NCI-H2171 treated with DMSO at 0.1 percent for 48 hours (cell line): ENCODE results near the gene CPT1B.
A peak's percentile ranks its signal among the peaks of the same experiment; 100 is the strongest.
"Not testable (repeated sequence)": the region's sequence is repeated elsewhere in the genome, so short reads cannot be mapped to it uniquely, and the experiment has no call there.

Source experiments
- DNase-seq: peaks from one replicate; lab custom pipeline; 2025; lab: John Stamatoyannopoulos, UW

The CPT1B gene

DNA sequence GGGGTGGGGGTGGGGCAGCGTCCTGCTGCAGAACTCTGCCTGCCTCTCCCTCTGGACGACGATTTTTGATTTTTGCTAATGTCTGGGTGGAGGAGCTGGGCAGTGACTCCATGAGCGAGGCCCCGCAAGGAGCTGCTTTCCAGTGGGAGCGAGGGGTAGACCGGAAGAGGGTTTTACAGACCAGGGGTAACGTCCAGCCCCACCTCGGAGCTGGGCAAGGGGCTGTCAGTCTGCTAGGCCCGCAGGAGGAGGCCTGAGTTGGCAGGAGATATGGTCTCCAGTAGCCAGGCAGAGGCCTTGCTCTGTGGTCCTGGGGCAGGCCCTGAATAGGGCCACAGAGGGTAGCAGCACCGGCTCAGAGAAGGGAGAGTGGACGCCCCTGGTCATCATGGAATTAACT, 31.4 kb upstream of the CPT1B start:
- no peak for DNase-seq

DNA sequence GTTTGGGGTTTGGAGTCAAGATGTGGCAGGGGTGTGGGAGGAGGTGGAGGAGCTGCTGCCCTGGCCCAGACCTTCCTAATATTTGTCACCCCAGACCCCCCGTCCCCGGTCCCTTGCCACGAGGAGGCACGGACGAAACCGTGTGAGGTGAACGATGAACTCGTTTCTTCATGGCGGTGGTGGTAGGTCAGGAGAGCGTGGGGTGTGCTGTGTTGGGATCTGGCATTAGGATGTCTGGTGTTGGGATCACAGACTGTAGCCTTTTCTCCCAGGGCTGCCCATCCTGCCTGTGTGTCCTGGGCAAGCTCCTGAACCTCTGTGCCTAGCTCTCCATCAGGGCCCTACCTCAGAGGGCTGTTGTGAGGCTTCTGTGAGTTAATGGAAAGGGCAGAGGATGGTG, 30.8 kb upstream of the CPT1B start:
- no peak for DNase-seq

DNA sequence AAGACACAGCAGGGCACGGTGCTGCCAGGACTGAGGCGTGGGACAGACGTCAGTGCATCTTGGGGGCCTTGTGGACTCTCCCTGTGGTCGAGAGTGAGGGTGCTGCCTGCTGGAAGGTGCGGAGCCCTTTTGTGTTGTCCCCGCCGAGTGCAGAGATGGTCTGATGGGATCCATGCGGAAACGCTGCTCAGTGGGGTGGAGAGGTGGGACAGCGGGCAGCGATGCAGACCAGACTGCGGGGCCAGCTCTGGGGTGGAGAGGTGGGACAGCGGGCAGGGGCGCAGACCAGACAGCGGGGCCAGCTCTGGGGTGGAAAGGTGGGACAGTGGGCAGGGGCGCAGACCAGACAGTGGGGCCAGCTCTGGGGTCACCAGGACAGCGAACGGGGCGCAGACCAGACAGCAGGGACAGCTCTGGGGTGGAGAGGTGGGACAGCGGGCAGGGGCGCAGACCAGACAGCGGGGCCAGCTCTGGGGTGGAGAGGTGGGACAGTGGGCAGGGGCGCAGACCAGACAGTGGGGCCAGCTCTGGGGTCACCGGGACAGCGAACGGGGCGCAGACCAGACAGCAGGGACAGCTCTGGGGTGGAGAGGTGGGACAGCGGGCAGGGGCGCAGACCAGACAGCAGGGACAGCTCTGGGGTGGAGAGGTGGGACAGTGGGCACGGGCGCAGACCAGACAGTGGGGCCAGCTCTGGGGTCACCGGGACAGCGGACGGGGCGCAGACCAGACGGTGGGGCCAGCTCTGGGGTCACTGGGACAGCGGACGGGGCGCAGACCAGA, 30.0 kb upstream of the CPT1B start:
- DNase-seq, result not testable (repeated sequence)

GRCh38 chr22:50607659-50608020, 29.4 kb upstream of the CPT1B start:
- DNase-seq, result no peak

DNA sequence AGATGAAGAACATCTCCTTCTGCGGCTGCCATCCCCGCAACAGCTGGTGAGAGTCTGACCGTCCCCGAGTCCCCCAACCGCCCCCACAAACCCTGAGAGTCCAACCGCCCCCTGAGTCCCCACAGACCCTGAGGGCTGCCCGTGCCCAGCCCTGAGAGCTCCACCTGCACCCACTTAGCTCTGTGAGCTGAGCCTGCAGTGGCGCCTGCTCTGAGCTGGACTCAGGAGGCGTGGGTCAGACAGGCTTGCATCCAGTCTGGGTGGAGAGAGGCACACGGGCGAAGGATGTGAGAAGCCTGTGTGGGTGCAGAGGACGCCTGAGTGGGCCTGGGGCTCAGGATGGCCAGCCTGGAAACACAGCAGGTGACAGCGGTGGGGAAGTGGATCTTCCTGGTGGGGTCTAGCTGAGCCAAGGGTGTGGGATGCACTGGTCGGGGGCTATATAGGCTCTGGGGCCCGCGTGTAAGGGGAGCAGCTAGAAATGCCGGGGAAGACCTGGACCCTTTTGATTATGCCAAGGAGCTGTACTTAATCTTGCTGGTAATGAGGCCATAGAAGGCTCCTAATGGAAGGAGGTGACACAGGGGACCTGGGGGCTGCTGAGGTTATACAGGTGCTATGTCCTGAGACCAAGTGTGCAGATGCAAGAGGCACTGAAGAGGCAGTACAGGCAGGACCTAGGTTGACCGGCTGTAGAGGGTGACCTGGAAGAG, 28.9 kb upstream of the CPT1B start:
- DNase-seq, result no peak

DNA sequence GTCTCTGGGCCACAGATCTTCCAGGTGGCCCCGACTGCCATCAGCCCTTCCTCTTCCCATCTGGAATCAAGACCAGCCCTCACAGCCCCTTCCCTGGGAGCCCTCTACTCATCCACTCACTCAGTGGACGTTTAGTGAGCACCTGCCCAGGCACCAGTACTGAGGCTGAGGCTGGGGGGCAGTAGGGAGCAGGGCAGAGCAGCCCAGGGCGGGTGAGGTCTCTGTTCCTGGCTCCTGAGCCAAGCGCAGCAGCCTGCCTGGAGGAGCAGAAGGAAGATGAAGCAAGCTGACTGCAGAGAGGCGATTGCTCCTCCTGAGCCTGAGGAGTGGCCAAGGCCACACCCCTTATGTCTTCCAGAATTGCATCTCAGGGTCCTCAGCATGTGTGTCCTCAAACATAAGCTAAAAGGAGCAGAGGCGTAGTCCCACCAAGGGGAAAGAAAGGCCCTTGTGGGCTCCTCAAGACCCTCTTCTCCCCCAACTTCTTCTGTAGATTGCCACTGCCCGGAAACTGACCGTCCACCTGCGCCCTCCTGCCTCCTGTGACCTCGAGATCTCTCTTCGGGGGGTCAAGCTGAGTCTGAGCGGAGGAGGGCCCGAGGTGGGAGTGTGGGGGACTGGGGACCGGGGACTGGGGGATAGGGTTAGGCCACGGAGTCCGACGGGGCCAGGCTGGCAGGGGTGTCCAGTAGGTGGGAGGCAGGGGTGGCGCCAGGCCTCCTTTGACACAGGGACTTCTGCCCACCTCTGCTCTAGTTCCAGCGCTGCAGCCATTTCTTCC, 28.1 kb upstream of the CPT1B start:
- DNase-seq, result no peak

DNA sequence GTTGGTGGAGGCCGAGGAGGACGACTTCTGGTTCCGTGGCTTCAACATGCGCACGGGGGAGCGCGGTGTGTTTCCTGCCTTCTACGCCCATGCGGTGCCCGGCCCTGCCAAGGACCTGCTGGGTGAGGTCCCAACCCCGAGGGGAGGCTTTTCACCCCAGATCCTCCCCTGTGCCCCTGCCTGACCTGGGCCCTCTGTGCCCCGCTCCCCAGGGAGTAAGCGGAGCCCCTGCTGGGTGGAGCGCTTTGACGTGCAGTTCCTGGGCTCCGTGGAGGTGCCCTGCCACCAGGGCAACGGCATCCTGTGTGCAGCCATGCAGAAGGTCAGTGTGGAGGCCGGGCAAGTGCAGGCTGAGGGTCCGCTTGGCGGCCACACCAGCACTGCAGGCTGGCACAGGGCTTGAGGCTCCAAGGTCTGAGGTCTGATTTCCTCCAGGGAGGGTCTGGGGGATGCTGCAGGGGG, 27.4 kb upstream of the CPT1B start:
- DNase-seq, result no peak

DNA sequence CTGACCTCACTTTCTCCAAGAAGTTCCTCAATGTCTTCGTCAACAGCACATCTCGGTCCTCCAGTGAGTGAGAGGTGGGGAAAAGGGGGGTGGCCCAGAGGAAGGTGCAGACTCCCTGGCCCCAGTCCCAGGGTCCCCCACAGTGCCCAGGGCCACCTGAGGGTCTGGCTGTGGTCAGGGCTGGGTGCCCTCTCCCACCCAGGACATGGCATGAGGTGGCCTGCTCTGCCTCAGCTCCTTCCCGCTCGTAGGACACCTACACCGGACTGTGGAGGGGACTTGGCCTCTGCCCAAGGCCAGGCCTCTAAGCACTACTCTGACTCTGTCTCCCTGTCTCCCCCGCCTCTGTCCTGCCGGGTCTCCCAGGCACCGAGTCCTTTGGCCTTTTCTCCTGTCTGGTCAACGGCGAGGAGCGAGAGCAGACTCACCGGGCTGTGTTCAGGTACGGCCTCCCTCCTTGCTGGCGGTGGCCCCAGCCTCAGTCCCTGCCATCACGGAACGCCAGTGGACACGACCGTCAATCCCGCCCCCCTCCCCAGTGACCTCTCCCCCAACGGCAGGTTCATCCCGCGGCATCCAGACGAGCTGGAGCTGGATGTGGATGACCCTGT, 26.9 kb upstream of the CPT1B start:
- no peak for DNase-seq

DNA sequence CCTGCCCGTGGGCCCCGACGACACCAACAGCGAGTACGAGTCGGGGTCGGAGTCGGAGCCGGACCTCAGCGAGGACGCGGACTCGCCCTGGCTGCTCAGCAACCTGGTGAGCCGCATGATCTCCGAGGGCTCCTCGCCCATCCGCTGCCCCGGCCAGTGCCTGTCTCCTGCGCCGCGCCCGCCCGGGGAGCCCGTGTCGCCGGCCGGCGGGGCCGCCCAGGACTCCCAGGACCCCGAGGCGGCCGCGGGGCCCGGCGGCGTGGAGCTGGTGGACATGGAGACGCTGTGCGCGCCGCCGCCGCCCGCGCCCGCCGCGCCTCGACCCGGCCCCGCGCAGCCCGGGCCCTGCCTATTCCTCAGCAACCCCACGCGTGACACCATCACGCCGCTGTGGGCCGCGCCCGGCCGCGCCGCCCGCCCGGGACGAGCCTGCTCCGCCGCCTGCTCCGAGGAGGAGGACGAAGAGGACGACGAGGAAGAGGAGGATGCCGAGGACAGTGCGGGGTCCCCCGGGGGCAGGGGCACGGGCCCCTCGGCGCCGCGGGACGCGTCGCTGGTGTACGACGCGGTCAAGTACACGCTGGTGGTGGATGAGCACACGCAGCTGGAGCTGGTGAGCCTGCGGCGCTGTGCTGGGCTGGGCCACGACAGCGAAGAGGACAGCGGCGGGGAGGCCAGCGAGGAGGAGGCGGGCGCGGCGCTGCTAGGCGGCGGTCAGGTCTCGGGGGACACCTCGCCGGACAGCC, 26.2 kb upstream of the CPT1B start:
- no peak for DNase-seq

DNA sequence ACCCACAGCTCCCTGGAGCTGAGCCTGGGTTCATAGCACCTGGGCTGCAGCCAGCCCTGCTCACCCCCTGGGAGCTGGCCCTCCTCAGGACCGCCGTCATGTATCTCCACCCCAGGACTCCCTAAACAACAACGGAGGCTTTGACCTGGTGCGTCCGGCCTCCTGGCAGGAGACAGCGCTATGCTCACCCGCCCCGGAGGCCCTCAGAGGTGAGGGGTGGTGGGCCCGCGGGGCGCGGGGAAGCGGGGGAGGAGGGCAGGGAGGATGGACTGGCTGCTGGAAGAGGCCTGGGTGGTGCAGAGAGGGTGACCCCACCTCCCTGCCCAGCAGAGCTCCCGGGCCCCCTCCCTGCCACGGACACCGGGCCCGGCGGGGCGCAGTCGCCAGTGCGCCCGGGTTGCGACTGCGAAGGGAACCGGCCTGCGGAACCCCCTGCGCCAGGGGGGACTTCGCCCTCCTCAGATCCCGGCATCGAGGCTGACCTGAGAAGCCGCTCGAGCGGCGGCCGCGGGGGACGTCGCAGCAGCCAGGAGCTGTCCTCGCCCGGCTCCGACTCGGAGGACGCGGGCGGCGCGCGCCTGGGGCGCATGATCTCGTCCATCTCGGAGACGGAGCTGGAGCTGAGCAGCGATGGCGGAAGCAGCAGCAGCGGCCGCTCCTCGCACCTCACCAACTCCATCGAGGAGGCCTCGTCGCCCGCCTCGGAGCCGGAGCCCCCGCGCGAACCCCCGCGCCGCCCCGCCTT, 25.5 kb upstream of the CPT1B start:
- DNase-seq, result no peak

DNA sequence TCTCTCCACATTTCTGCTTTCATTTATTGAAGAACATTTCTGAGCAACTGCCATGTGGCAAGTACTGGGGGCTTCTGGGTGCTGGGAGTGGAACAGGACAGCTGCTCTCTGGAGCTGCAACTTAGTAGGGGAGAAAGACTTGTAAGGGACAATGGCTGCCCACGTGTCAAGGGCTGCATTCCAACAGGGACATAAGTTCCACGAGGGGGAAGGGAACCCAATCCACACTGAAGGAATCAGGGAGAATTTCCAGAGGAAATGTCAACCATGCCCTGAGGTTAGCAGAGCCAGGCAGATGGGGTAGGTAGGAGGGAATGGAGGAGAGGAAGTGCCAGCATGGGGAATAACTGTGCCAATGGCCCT, 24.1 kb upstream of the CPT1B start:
- DNase-seq, result no peak

DNA sequence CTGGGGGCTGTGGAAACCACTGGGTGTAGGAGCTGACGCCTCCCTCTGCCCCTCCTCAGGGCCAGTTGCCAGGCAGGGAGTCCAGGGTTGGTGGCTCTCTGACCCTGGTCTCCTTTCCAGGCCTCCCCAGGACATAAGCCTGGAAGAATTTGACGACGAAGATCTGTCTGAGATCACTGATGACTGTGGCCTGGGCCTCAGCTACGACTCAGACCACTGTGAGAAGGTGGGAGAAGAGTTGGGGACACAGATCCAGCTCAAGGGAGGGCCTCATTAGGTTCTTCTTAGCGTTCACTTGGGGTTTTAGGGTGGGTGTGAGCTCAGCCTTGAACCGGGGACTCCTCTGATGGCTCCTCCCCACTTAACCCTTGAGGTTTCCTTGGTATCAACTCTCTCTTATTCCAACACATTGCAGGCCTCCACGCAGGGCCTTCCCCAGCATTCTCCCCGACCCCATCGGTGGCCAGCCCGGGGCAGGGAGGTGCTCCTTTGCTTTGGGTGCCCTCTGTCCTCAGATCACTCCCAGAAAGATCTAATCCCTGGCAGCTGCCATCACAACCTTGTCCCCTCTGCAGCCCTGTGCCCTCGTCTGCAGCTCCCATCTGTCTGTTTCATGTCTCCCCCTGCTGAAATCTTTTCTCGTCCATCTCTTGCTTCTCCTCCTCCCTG, 23.6 kb upstream of the CPT1B start:
- DNase-seq, result peak; percentile 6

DNA sequence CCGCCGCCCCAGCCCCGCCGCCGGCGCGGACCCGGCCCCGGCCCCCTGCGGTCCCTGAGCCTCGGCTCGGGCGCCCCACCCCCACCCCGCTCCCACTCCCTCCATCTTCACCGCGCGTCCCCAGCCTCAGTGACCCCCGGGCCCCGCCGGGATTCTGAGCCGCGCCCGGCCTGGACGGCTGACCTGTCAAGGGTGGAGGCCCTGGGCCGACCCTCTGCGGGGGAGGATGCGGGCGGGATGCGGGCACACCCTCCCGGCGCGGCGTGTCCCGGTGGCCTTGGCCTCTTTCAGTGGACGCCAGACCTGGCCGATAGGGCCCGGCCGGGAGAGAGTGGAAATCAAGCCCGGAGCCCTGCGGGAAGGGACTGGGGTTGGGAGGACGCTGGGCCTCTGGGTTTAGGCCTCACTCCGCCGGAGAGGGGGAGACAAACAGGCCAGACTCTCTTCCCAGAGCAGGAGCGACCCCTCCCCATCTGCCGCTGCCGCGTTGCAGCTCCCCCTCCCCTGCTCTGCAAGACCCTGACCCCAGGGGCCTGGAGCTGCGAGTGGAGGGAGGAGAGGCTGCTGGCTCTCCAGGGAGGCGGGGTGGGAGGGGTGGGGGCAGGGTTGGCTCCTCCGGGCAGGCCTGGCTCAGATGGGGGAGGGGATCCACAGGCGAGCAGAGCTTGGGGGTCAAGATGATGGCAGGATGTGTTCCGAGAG, 22.9 kb upstream of the CPT1B start:
- no peak for DNase-seq

GRCh38 chr22:50600538-50600937, 22.3 kb upstream of the CPT1B start, which contains the start of gene MAPK8IP2:
TSS of gene MAPK8IP2 (plus strand) at chr22:50600793. CDS start at chr22:50600819, 26 bp downstream.
- peak; percentile 58 for DNase-seq

- DNase-seq, result peak; percentile 43
Observed at GRCh38 chr22:50599816-50600455, 21.7 kb upstream of the CPT1B start.

GRCh38 chr22:50597097-50597496, 18.9 kb upstream of the CPT1B start:
- DNase-seq, result no peak

DNA sequence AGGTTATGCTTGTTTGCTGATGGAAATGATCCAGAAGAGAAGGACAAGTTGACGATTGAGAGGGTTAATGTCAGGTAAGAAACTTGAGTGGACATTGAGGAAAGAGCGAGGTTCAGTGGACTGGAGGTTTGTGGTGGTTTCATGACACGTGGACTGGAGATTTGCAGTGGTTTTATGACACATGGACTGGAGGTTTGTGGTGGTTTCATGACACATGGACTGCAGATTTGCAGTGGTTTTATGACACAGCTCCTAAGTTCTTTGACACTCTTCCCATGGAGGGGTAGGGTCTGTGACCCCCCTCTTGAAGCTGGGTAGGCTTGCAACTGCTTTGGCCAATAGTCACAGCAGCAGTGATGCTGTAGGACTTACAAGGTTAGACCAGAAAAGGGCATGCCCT, 17.0 kb upstream of the CPT1B start:
- no peak for DNase-seq

DNA sequence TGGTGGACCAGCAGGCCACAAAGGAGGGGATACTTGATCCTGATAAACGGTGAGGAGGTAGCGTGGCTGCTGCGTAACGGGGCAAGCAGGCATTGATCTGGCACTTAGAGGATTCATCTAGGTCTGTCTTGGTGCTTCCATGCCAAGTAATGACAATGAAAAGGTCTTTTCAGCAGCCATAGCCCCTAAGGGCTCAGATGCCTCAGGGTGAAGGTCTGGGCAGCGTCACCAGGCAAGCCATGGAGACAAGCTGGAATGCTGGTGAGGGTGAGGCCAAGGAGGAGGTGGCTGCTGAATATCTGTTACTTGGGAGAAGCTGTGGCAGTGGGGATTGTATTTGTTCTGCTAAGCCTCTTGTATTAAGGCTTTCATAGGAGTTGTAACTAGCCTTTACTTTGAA, 9.2 kb upstream of the CPT1B start:
- no peak for DNase-seq

DNA sequence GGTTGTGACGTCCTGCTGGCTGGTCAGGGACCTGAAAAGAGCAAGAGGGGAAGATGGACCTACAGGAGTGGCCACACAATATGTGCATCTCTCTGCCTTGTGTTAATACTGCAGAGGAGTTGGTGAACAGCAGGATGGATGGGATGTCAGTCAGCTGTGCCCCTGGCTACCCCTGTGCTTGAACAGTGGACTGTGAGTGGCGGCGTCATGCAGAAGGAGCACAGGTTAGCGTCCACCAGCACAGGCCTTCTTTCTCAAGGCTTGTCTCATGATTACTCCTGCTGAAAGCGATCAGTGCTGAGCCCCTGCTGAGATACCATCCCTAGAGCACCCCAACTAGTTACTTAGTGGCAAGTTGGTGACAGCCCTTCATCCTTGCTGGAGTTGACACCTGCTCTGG, 8.2 kb upstream of the CPT1B start:
- DNase-seq, result no peak
